ENCODE measurements around the gene ERLEC1.

- TF ChIP-seq CTCF (IDR thresholded peaks at IDR 0.05) = no peak
- no peak for TF ChIP-seq POLR2A (IDR thresholded peaks at IDR 0.05)
Measured at GRCh38 chr2:53819634-53820033, 32.8 kb downstream of the ERLEC1 start.

Measured in right lobe of liver (tissue), 4 donors.